Gastroesophageal sphincter (tissue), 4 donors: Measurements from ENCODE around the gene IL36G. TPM values are rescaled to one million over a fixed set of nuclear protein-coding genes. Genes with fewer than 3 reads are reported as not detected.
"Not testable (repeated sequence)": the region's sequence is repeated elsewhere in the genome, so short reads cannot be mapped to it uniquely, and the experiment has no call there.

Experiments used
- ATAC-seq: fragments of 150-250 bp; one replicate; pipeline ENCODE4 v1.9.1; 2016; ENCODE audit warnings: mild to moderate bottlenecking, moderate library complexity
- H3K27ac ChIP-seq, 4 donors: fragments of 200-600 bp; sonication (generic) in 3 of 4; 1 replicate in 3 of 4; 2 replicates in 1 of 4; pipeline ENCODE4 v1.5.1; 2016 to 2019
- H3K27me3 ChIP-seq: fragments of 200-600 bp; sonication (generic); one replicate; pipeline ENCODE4 v1.5.1; 2019
- H3K36me3 ChIP-seq, 2 donors: fragments of 200-600 bp; sonication (generic); one replicate each; pipeline ENCODE4 v1.5.1; 2019; ENCODE audit warnings: control low read depth in 1 of 2
- H3K4me1 ChIP-seq, 3 donors: fragments of 200-600 bp; sonication (generic); 1 replicate in 2 of 3; 2 replicates in 1 of 3; pipeline ENCODE4 v1.5.1; 2016 to 2019; ENCODE audit warnings: control low read depth in 2 of 3
- H3K4me3 ChIP-seq, 2 donors: fragments of 200-600 bp; sonication (generic); one replicate each; pipeline ENCODE4 v1.5.1; 2019; ENCODE audit warnings: mild to moderate bottlenecking in 1 of 2, moderate library complexity in 1 of 2
- H3K9me3 ChIP-seq, 3 donors: fragments of 200-600 bp; sonication (generic); one replicate each; pipeline ENCODE4 v1.5.1; 2017 to 2019; ENCODE audit warnings: control low read depth in 2 of 3
- EP300 ChIP-seq: sonication (generic); formaldehyde crosslinking; IDR thresholded peaks from one replicate; pipeline ENCODE4 v1.6.1; 2017; ENCODE audit warnings: antibody characterized with exemption, mild to moderate bottlenecking
- POLR2A ChIP-seq, 2 donors: fragments of 450-650 bp; IDR thresholded peaks; one replicate each; pipeline ENCODE4 v1.6.1; 2017; ENCODE audit warnings: antibody characterized with exemption in 2 of 2, mild to moderate bottlenecking in 2 of 2, moderate library complexity in 1 of 2
- POLR2AphosphoS5 ChIP-seq: sonication (generic); formaldehyde crosslinking; IDR thresholded peaks from one replicate; pipeline ENCODE4 v1.6.1; 2017; ENCODE audit warnings: antibody characterized with exemption
- WGBS, 2 donors: methylation state at CpG; one replicate each; pipeline ENCODE4 v1.1.5; 2018; ENCODE audit warnings: low coverage in 1 of 2; 5-methylcytosine and 5-hydroxymethylcytosine counted together
- total RNA-seq, 4 donors: library from RNA; depleted of rRNA; stranded (reverse); fragments of >200 nt; gene quantifications; one replicate each; pipeline ENCODE4 v1.1.0, GENCODE V29; 2016
- TF ChIP-seq, protein P1 (sequence below), 4 experiments: fragments of 200-600 bp in 2 of 4; fragments of 450-650 bp in 2 of 4; sonication (generic) in 1 of 4; IDR thresholded peaks; one replicate each; pipeline ENCODE4 v1.5.1; 2017 to 2019; ENCODE audit warnings: antibody characterized with exemption in 4 of 4, mild to moderate bottlenecking in 2 of 4, moderate library complexity in 2 of 4

The IL36G gene
- 1 to 10 TPM in 1 of 4 donors, under 1 TPM in 1, not detected in 2; 0.78 to 1.8 TPM for total RNA-seq

DNA sequence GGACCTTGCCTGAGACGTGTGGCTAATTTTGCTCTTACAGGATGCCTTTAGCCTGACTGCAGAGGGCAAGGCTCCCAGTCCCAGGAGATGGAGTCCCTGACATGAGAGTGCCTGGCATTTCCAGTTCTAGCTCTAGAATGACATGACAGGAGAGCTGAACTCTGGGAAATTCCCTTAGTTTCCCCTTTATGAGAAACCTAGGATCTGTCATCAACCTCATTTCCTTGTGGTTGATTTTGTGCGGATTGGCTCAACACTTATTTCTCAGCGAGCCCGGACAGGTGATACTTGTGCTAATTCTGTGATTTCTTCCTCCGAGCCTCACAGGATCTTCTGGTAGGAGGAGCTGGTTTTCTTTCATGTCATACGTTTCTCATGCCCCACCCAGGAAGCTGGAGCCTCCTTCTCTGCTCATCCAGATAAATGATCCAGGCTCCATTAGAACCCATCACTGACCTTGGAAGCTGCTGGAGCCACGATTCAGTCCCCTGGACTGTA lies at the start of gene IL36G:
Gene IL36G (plus strand): TSS at position 448 of the 498 bp plus-strand sequence. CDS start 633 bp downstream, outside the sequence.
- Histone ChIP-seq H3K4me1 (no peaks in the 10 kb centered on the region), H3K27me3 (peaks cover 8% of the 10 kb centered on the region), H3K9me3 (no peaks in the 10 kb centered on the region), H3K36me3 (no peaks in the 10 kb centered on the region), H3K4me3 (no peak within 1 kb of the TSS), H3K27ac (no peak within 1 kb of the TSS)
- WGBS, 2 donors = 77 to 83% methylated on average over 6 of the region's 7 CpGs
- no peak for TF ChIP-seq EP300
- TF ChIP-seq POLR2A (IDR thresholded peaks at IDR 0.05) = no peak
- TF ChIP-seq POLR2AphosphoS5 = no peak
- TF ChIP-seq, protein P1, sequence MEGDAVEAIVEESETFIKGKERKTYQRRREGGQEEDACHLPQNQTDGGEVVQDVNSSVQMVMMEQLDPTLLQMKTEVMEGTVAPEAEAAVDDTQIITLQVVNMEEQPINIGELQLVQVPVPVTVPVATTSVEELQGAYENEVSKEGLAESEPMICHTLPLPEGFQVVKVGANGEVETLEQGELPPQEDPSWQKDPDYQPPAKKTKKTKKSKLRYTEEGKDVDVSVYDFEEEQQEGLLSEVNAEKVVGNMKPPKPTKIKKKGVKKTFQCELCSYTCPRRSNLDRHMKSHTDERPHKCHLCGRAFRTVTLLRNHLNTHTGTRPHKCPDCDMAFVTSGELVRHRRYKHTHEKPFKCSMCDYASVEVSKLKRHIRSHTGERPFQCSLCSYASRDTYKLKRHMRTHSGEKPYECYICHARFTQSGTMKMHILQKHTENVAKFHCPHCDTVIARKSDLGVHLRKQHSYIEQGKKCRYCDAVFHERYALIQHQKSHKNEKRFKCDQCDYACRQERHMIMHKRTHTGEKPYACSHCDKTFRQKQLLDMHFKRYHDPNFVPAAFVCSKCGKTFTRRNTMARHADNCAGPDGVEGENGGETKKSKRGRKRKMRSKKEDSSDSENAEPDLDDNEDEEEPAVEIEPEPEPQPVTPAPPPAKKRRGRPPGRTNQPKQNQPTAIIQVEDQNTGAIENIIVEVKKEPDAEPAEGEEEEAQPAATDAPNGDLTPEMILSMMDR (IDR thresholded peaks at IDR 0.05) = no peak
- ATAC-seq = no peak

DNA sequence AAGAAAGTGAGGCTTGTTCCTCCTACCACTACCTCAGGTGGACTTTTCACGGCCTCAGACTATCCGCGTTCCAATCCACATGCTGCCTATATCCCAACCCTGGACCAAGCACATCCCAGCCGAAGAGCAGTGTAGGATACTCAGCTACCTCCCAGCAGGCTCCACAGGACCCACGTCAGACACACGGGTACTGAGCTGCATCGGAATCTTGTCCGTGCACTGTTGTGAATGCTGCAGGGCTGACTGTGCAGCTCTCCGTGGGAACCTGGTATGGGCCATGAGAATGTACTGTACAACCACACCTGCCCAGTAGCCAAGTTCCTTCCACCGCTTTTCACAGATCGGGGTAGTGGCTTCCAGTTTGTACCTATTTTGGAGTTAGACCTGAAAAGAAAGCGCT lies 44.5 kb upstream of the IL36G start:
- no peak overlapping the region for H3K27ac ChIP-seq
- WGBS, 2 donors = 75 to 100% methylated on average over 2 to 6 of the region's 12 CpGs
- H3K9me3 ChIP-seq = no peaks in the 10 kb centered on the region
- H3K4me3 ChIP-seq = no peak overlapping the region
- TF ChIP-seq, protein P1 (IDR thresholded peaks at IDR 0.05) = no peak
- ATAC-seq = no peak
- no peaks in the 10 kb centered on the region for H3K4me1 ChIP-seq
- no peaks in the 10 kb centered on the region for H3K27me3 ChIP-seq
- no peaks in the 10 kb centered on the region for H3K36me3 ChIP-seq

DNA sequence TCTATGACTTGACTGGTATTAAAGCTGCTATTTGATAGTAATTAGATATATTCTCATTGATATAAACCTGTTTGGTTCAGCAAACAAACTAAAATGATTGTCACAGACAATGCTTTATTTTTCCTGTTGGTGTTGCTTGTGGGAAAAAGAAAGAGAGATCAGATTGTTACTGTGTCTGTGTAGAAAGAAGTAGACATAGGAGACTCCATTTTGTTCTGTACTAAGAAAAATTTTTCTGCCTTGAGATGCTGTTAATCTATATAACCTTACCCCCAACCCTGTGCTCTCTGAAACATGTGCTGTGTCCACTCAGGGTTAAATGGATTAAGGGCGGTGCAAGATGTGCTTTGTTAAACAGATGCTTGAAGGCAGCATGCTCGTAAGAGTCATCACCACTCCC lies 43.7 kb upstream of the IL36G start:
- not testable (repeated sequence) for H3K27ac ChIP-seq, ATAC-seq, H3K36me3 ChIP-seq, H3K4me3 ChIP-seq, H3K4me1 ChIP-seq, H3K27me3 ChIP-seq, H3K9me3 ChIP-seq
- WGBS, 2 donors = 25% methylated on average over 2 of the region's 2 CpGs; no CpG with 5 or more reads in 1 of the 2 donors

DNA sequence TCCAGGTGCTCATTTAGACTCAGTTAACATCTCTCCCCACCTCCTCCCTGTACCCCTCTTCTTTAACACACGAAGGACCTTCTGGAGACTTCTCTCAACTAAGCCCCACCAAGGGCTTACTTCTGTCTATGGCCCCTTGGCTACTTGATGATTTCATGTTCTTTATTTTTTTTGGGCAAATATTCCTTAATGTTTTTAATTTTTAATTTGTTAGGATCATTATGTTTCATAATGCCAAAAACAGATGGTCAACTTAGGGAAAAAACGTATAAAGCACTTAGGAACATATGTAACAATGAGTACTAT lies 40.9 kb upstream of the IL36G start:
- WGBS, 2 donors = 63 to 65% methylated on average over 2 of the region's 2 CpGs

DNA sequence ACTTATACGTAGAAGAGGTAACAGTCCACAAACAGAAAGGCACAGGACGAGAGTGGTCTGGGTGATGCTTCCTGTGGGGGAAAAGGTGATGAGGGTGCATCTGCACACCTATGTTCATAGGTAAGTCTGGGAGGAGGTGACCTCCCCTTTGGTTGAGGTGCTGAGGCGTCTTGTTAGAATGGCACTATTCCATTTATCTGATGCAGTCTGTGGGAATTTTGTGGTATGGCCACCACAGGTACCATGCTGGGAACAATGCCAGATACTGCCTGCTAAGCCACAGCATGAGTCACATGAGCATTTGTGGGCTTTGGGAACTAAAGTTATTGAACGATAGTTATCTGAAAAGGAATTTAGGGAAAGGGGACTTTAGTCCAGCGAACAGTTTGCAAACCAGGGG lies 38.9 kb upstream of the IL36G start:
- ATAC-seq = no peak
- no peak overlapping the region for H3K27ac ChIP-seq
- no peak overlapping the region for H3K4me3 ChIP-seq
- no peaks in the 10 kb centered on the region for H3K36me3 ChIP-seq
- H3K9me3 ChIP-seq = no peaks in the 10 kb centered on the region
- H3K27me3 ChIP-seq = no peaks in the 10 kb centered on the region
- TF ChIP-seq POLR2A (IDR thresholded peaks at IDR 0.05) (no peak), EP300 (no peak), POLR2AphosphoS5 (no peak)
- TF ChIP-seq, protein P1 (IDR thresholded peaks at IDR 0.05) = no peak
- H3K4me1 ChIP-seq = no peaks in the 10 kb centered on the region
- WGBS, 2 donors = 78 to 93% methylated on average over 2 to 3 of the region's 5 CpGs

More for the DNA sequence above, 40.9 kb upstream of the IL36G start:
- Histone ChIP-seq H3K4me1 (no peaks in the 10 kb centered on the region), H3K9me3 (no peaks in the 10 kb centered on the region), H3K27me3 (no peaks in the 10 kb centered on the region), H3K4me3 (no peak overlapping the region), H3K27ac (no peak overlapping the region), H3K36me3 (no peaks in the 10 kb centered on the region)
- ATAC-seq = no peak
- no peak for TF ChIP-seq POLR2AphosphoS5
- no peak for TF ChIP-seq POLR2A (IDR thresholded peaks at IDR 0.05)

DNA sequence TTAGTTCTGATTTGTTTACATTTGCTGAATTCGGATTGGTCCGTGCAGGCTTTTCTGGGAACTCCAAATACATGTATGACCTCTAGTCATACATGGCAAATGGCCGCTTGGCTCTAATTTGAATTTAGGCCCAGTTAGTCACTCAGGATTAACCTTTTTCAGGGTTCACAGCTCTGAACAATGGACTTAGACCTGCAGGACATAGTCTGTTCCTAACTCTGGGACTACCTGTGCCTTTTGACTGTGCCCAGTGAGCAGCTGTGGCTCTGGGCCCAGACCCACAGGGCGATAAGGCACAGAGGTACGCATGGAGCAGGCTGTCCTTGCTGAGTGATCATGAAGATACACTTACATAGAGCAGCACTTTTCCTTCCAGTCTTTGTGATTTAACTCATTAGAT lies 38.4 kb upstream of the IL36G start:
- Histone ChIP-seq H3K4me1 (no peaks in the 10 kb centered on the region), H3K4me3 (no peak overlapping the region), H3K36me3 (no peaks in the 10 kb centered on the region), H3K27ac (no peak overlapping the region), H3K9me3 (no peaks in the 10 kb centered on the region), H3K27me3 (no peaks in the 10 kb centered on the region)
- 69 to 82% methylated on average over 2 of the region's 5 CpGs for WGBS, 2 donors
- no peak for ATAC-seq
- TF ChIP-seq POLR2AphosphoS5 = no peak
- TF ChIP-seq EP300 = no peak
- TF ChIP-seq, protein P1 (IDR thresholded peaks at IDR 0.05) = no peak
- no peak for TF ChIP-seq POLR2A (IDR thresholded peaks at IDR 0.05)
